ENCODE data around the gene CDKAL1. TPM values are rescaled to one million over a fixed set of nuclear protein-coding genes. Genes with fewer than 3 reads are reported as not detected.

CDKAL1 gene
- total and polyA plus RNA-seq, 2 of the 13 experiments (the other 11 are each of a cell fraction or from before 2014, with no cell fraction given), result 9.5 to 27.7 TPM

- TF ChIP-seq ETV6 (CRISPR knock-in tag; conservative IDR thresholded peaks at IDR 0.05), result no peak
- no peak for TF ChIP-seq ZNF333 (CRISPR knock-in tag; IDR thresholded peaks at IDR 0.05; ENCODE audit: borderline replicate concordance)
- no peak for TF ChIP-seq FIP1L1 (IDR thresholded peaks at IDR 0.05; ENCODE audit: borderline replicate concordance, insufficient read depth, low read depth, low read length)
- no peak for TF ChIP-seq IRF9 (CRISPR knock-in tag; IDR thresholded peaks at IDR 0.05; ENCODE audit: borderline replicate concordance)
- TF ChIP-seq ZNF616 (CRISPR knock-in tag; IDR thresholded peaks at IDR 0.05; ENCODE audit: low read depth), result no peak
- TF ChIP-seq MLLT10 (CRISPR knock-in tag; IDR thresholded peaks at IDR 0.05), result no peak
Measured at GRCh38 chr6:21051777-21052176, 517.5 kb downstream of the CDKAL1 start (continued).

GRCh38 chr6:21053612-21054011 lies 519.4 kb downstream of the CDKAL1 start:
- DNase-seq (ENCODE audit: low spot score) (no peak), ATAC-seq (no peak), FAIRE-seq (no peak)
- ChIA-PET POLR2A (no interaction called here), CTCF (ENCODE audit: low intra/inter-chr PET ratio, low total read pairs) (no interaction called here)
- H3K9me3 ChIP-seq (ENCODE audit: low read length), result peaks cover 5% of the 10 kb centered on the region; the same call in 1 of the 2 replicates
- H3K79me2 ChIP-seq (ENCODE audit: insufficient read depth, low read length), result no peaks in the 10 kb centered on the region
- H4K20me1 ChIP-seq (ENCODE audit: insufficient read depth, low read length), result no peaks in the 10 kb centered on the region
- no peak overlapping the region for H3K4me3 ChIP-seq (replicated peaks in 1 of 3; ENCODE audit: insufficient read depth in 1 of 3, low read depth in 2 of 3, low read length in 3 of 3)
- H3K4me2 ChIP-seq (ENCODE audit: low read depth, low read length), result no peak overlapping the region
- WGBS (ENCODE audit: low lambda C conversion rate), result 93% methylated on average over 4 of the region's 4 CpGs
- intact Hi-C loops (cut with micrococcal nuclease; ENCODE audit: unreplicated experiment) (no loop called here), in situ Hi-C loops (cut with HindIII; ENCODE audit: extremely low pct_ligation_motif_present, low pct_unique_long_range_greater_than_20kb) (no loop called here)
- H3K27me3 ChIP-seq (ENCODE audit: control insufficient read depth in 1 of 2, insufficient read depth in 2 of 2, low read length in 2 of 2), result no peaks in the 10 kb centered on the region
- H3K9ac ChIP-seq (ENCODE audit: insufficient read depth, low read depth, low read length), result no peak overlapping the region
- no peak overlapping the region for H3K27ac ChIP-seq (ENCODE audit: extremely low read length, insufficient read depth, low read length)
- no peak overlapping the region for H2AFZ ChIP-seq (ENCODE audit: low read length)
- H3K36me3 ChIP-seq (replicated peaks in 1 of 2; ENCODE audit: control insufficient read depth in 1 of 2, insufficient read depth in 2 of 2, low read length in 2 of 2), result no peaks in the 10 kb centered on the region; a peak in 1 of 5 replicates
- no TSS peak for BruUV-seq (replicated peaks)
- no peaks in the 10 kb centered on the region for H3K4me1 ChIP-seq (ENCODE audit: insufficient read depth, low read length)
- peak in 1 of 2 experiments; percentile 72; a peak in 2 of 4 replicates for TF ChIP-seq ATF4 (CRISPR knock-in tag; IDR thresholded peaks at IDR 0.05)
- no peak for TF ChIP-seq SMARCC2 (IDR thresholded peaks at IDR 0.05)
- no peak for TF ChIP-seq ZNF10 (CRISPR knock-in tag; IDR thresholded peaks at IDR 0.05; ENCODE audit: borderline replicate concordance, low read depth)
- no peak for TF ChIP-seq MED13 (CRISPR knock-in tag; IDR thresholded peaks at IDR 0.05)
- TF ChIP-seq, protein P1, sequence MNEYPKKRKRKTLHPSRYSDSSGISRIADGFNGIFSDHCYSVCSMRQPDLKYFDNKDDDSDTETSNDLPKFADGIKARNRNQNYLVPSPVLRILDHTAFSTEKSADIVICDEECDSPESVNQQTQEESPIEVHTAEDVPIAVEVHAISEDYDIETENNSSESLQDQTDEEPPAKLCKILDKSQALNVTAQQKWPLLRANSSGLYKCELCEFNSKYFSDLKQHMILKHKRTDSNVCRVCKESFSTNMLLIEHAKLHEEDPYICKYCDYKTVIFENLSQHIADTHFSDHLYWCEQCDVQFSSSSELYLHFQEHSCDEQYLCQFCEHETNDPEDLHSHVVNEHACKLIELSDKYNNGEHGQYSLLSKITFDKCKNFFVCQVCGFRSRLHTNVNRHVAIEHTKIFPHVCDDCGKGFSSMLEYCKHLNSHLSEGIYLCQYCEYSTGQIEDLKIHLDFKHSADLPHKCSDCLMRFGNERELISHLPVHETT (CRISPR knock-in tag; conservative IDR thresholded peaks at IDR 0.05), result no peak
- TF ChIP-seq ISX (CRISPR knock-in tag; conservative IDR thresholded peaks at IDR 0.05), result no peak
- no peak for TF ChIP-seq PHF21A (CRISPR knock-in tag; IDR thresholded peaks at IDR 0.05)
- no peak for TF ChIP-seq KAT2B (IDR thresholded peaks at IDR 0.05; ENCODE audit: borderline replicate concordance, low read depth, low read length)
- no peak for TF ChIP-seq NFKBIZ (CRISPR knock-in tag; IDR thresholded peaks at IDR 0.05)
- no peak for TF ChIP-seq ZNF597 (CRISPR knock-in tag; IDR thresholded peaks at IDR 0.05)
- TF ChIP-seq PCBP1 (IDR thresholded peaks at IDR 0.05; ENCODE audit: borderline replicate concordance, low read depth, low read length), result no peak
- TF ChIP-seq AKAP8 (CRISPR knock-in tag; IDR thresholded peaks at IDR 0.05), result no peak
- no peak for TF ChIP-seq HHEX (CRISPR knock-in tag; IDR thresholded peaks at IDR 0.05)
- TF ChIP-seq ATF7 (IDR thresholded peaks at IDR 0.05), result 0 out of 2 replicates have a peak, but pooled peaks have one; percentile 32
- no peak for TF ChIP-seq ATF7 (CRISPR knock-in tag; IDR thresholded peaks at IDR 0.05)
- no peak for TF ChIP-seq SIN3A (IDR thresholded peaks at IDR 0.05; ENCODE audit: borderline replicate concordance, low read depth, low read length)
